Smooth muscle cell (in vitro differentiated cells): ENCODE results near the gene VEGFA. TPM values are rescaled to one million over a fixed set of nuclear protein-coding genes. Genes with fewer than 3 reads are reported as not detected.
A peak's percentile ranks its signal among the peaks of the same experiment; 100 is the strongest.

Experiments
- DNase-seq: peaks from one replicate; lab custom pipeline; 2025; ENCODE audit not compliant: unreplicated experiment; lab: John Stamatoyannopoulos, UW
- H2AFZ ChIP-seq: fragments of 200-600 bp; sonication (generic); 2 replicates; pipeline ENCODE4 v1.6.0; 2016; ENCODE audit warnings: antibody characterized with exemption, low read depth, mild to moderate bottlenecking
- H3F3A ChIP-seq: fragments of 200-600 bp; sonication (generic); 2 replicates; pipeline ENCODE4 v1.6.0; 2017; ENCODE audit warnings: antibody characterized with exemption, low read depth
- H3K27ac ChIP-seq: fragments of 200-600 bp; sonication (generic); 2 replicates; pipeline ENCODE4 v1.5.1; 2016; ENCODE audit warnings: low read depth, mild to moderate bottlenecking
- H3K27me3 ChIP-seq: fragments of 200-600 bp; sonication (generic); 2 replicates; pipeline ENCODE4 v1.6.1; 2016; ENCODE audit warnings: low read depth, mild to moderate bottlenecking
- H3K36me3 ChIP-seq: fragments of 200-600 bp; sonication (generic); 2 replicates; pipeline ENCODE4 v1.5.1; 2016; ENCODE audit warnings: low read depth
- H3K4me1 ChIP-seq: fragments of 200-600 bp; sonication (generic); 2 replicates; pipeline ENCODE4 v1.5.1; 2016; ENCODE audit warnings: low read depth
- H3K4me2 ChIP-seq: fragments of 200-600 bp; sonication (generic); 2 replicates; pipeline ENCODE4 v1.6.0; 2016; ENCODE audit warnings: mild to moderate bottlenecking
- H3K4me3 ChIP-seq: fragments of 200-600 bp; sonication (generic); 2 replicates; pipeline ENCODE4 v1.5.1; 2016; ENCODE audit warnings: mild to moderate bottlenecking
- H3K79me2 ChIP-seq: fragments of 200-600 bp; sonication (generic); 2 replicates; pipeline ENCODE4 v1.6.0; 2016; ENCODE audit warnings: low read depth, mild to moderate bottlenecking
- H3K9ac ChIP-seq: fragments of 200-600 bp; sonication (generic); 2 replicates; pipeline ENCODE4 v1.6.0; 2016; ENCODE audit warnings: low read depth
- H3K9me3 ChIP-seq: fragments of 200-600 bp; sonication (generic); replicated peaks from 2 replicates; pipeline ENCODE4 v1.5.1; 2016; ENCODE audit warnings: low read depth
- H4K20me1 ChIP-seq: fragments of 200-600 bp; sonication (generic); 2 replicates; pipeline ENCODE4 v1.6.0; 2016; ENCODE audit warnings: low read depth
- CTCF ChIP-seq: fragments of 200-600 bp; sonication (generic); IDR thresholded peaks from 2 replicates; pipeline ENCODE4 v1.5.1; 2017; ENCODE audit warnings: borderline replicate concordance, mild to moderate bottlenecking, antibody characterized with exemption; ENCODE audit not compliant: insufficient read depth, poor library complexity, severe bottlenecking
- WGBS: methylation state at CpG from one replicate; pipeline ENCODE4 v1.1.7; 2016; ENCODE audit warnings: low lambda C conversion rate; 5-methylcytosine and 5-hydroxymethylcytosine counted together
- polyA plus RNA-seq: library from polyadenylated mRNA; unstranded; fragments of >200 nt; fragmentation: Nextera tagmentation; extraction: Ambion mirVana; gene quantifications from 2 replicates; pipeline ENCODE4 v1.2.1, GENCODE V29; 2016
- total RNA-seq: library from RNA; depleted of rRNA; stranded (reverse); fragments of >200 nt; gene quantifications from 2 replicates; pipeline ENCODE4 v1.2.3, GENCODE V29; 2014

VEGFA gene
- total and polyA plus RNA-seq, 2 experiments from 2014 or later = 116 to 136 TPM

- Histone ChIP-seq H3K4me3 (no peak overlapping the region), H3K4me1 (no peaks in the 10 kb centered on the region), H2AFZ (no peak overlapping the region), H3K9me3 (no peaks in the 10 kb centered on the region), H4K20me1 (peaks cover 28% of the 10 kb centered on the region), H3K4me2 (no peak overlapping the region), H3K36me3 (no peaks in the 10 kb centered on the region), H3K9ac (no peak overlapping the region), H3F3A (peaks cover 20% of the 10 kb centered on the region), H3K27ac (peak overlapping the region; percentile 31), H3K79me2 (no peaks in the 10 kb centered on the region), H3K27me3 (no peaks in the 10 kb centered on the region)
- no peak for DNase-seq
- no peak for TF ChIP-seq CTCF
- WGBS = 74% methylated on average over 2 of the region's 2 CpGs
These were observed 19.4 kb downstream of the VEGFA start for GRCh38 chr6:43789447-43789846.

DNA sequence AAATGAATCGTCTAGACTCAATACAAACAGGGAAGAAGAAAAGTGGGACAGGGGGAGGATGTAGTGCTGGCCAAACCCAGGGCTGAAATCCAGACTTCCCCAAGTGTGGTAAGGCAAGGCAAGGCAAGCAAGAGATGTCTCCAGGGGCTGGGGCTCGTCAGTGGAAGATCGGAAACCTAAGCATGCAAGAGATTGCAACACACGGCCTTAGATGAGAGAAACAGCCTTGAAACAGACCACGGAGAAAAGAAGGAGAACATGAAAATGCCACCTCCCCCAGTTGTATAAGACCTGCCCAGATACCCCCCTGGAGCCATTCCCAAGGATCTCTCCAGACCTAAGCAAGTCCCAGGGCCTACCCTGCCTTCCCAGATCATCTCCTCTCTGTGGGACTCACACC, 20.0 kb downstream of the VEGFA start:
- DNase-seq = no peak
- no peaks in the 10 kb centered on the region for H3K4me1 ChIP-seq
- no peaks in the 10 kb centered on the region for H3K27me3 ChIP-seq
- no peak overlapping the region for H2AFZ ChIP-seq
- H3K36me3 ChIP-seq = no peaks in the 10 kb centered on the region
- H3K9ac ChIP-seq = no peak overlapping the region
- H3K4me3 ChIP-seq = no peak overlapping the region
- H3K9me3 ChIP-seq = no peaks in the 10 kb centered on the region
- H3K27ac ChIP-seq = peak overlapping the region; percentile 31
- WGBS = 25% methylated on average over 5 of the region's 5 CpGs
- H4K20me1 ChIP-seq = peaks cover 22% of the 10 kb centered on the region
- H3K79me2 ChIP-seq = no peaks in the 10 kb centered on the region
- H3K4me2 ChIP-seq = no peak overlapping the region
- TF ChIP-seq CTCF = no peak
- H3F3A ChIP-seq = peaks cover 16% of the 10 kb centered on the region

DNA sequence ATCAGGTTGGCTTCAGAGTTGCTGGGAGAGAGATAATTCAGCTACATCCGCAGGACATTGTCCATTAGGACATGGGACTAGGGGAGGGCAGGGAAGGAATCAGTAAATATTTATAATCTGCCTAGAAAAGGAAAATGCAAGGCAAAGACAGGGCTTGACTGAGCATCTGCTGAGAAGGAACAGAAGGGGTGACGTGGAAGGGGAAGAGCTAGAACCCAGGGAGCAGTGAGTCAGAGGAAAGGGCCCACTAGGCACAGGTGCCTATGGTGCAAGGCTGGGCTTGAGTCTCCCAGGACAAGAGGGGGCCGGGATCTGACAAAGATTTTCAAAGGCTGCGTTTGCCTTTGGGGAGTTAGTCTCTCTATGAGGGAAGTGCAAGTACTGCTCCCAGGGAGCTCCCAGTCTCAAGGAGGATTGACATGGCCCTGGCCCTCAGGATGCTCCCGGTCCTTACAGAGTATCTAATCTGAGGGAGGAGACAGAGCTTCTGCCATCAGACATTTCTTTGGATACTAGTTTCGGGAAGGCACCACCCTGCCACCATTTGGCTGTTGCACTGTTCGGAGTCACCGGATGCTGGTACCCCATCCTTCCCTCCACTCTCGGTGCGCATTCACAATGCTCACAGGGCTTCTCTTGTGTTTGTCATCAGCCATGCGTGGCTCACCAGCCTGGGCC, 21.9 kb downstream of the VEGFA start:
- H3F3A ChIP-seq = no peaks in the 10 kb centered on the region
- DNase-seq = no peak
- H2AFZ ChIP-seq = no peak overlapping the region
- H3K4me1 ChIP-seq = no peaks in the 10 kb centered on the region
- no peak overlapping the region for H3K27ac ChIP-seq
- no peaks in the 10 kb centered on the region for H3K9me3 ChIP-seq
- H3K79me2 ChIP-seq = no peaks in the 10 kb centered on the region
- no peak overlapping the region for H3K4me2 ChIP-seq
- no peaks in the 10 kb centered on the region for H3K27me3 ChIP-seq
- H4K20me1 ChIP-seq = peaks cover 4% of the 10 kb centered on the region
- 80% methylated on average over 11 of the region's 11 CpGs for WGBS
- H3K4me3 ChIP-seq = no peak overlapping the region
- TF ChIP-seq CTCF = no peak
- no peak overlapping the region for H3K9ac ChIP-seq
- no peaks in the 10 kb centered on the region for H3K36me3 ChIP-seq

GRCh38 chr6:43793154-43793874, 23.3 kb downstream of the VEGFA start:
- no peak for DNase-seq
- Histone ChIP-seq H4K20me1 (no peaks in the 10 kb centered on the region), H3K9ac (no peak overlapping the region), H3K4me1 (no peaks in the 10 kb centered on the region), H2AFZ (no peak overlapping the region), H3F3A (no peaks in the 10 kb centered on the region), H3K4me3 (no peak overlapping the region), H3K27me3 (no peaks in the 10 kb centered on the region), H3K36me3 (no peaks in the 10 kb centered on the region), H3K9me3 (no peaks in the 10 kb centered on the region), H3K4me2 (no peak overlapping the region), H3K79me2 (no peaks in the 10 kb centered on the region), H3K27ac (no peak overlapping the region)
- no peak for TF ChIP-seq CTCF
- 88% methylated on average over 5 of the region's 5 CpGs for WGBS
